Measurements from ENCODE around the gene MCC.

The MCC gene

GRCh38 chr5:113059232-113060040 is 428.8 kb downstream of the MCC start:
- Mint-ChIP-seq H3K9me3 (no peaks in the 10 kb centered on the region), H3K27me3 (peaks cover 18% of the 10 kb centered on the region), H3K36me3 (no peaks in the 10 kb centered on the region), H3K4me1 (peaks cover 15% of the 10 kb centered on the region), H3K27ac (no peak overlapping the region), H3K4me3 (no peak overlapping the region)
- ATAC-seq: no peak

GRCh38 chr5:113058706-113059226 is 429.5 kb downstream of the MCC start:
- H3K4me3 Mint-ChIP-seq: no peak overlapping the region
- no peaks in the 10 kb centered on the region for H3K9me3 Mint-ChIP-seq
- no peaks in the 10 kb centered on the region for H3K36me3 Mint-ChIP-seq
- peaks cover 15% of the 10 kb centered on the region for H3K4me1 Mint-ChIP-seq
- H3K27ac Mint-ChIP-seq: no peak overlapping the region
- ATAC-seq: no peak
- H3K27me3 Mint-ChIP-seq: peaks cover 18% of the 10 kb centered on the region

DNA sequence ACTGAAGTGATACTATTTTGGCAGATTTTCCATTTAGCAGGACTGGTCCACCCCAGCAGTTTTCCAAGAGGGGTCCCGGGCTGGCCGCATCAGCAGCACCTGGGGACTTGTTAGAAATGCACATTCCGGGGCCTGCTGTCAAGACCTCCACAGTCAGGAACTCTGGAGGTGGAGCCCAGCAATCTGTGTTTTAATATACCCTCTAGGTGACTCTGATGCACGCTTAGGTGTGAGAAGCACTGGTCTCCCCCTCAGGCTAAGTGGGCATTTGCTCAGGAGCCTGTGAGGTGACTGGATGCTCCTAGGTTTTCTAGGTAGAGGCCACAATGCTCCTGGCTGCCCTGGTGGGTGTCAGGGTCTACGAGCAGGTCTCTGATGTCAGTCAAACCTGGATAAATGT is 430.0 kb downstream of the MCC start:
- no peaks in the 10 kb centered on the region for H3K36me3 Mint-ChIP-seq
- peaks cover 18% of the 10 kb centered on the region for H3K27me3 Mint-ChIP-seq
- ATAC-seq: no peak
- no peak overlapping the region for H3K27ac Mint-ChIP-seq
- H3K9me3 Mint-ChIP-seq: no peaks in the 10 kb centered on the region
- H3K4me1 Mint-ChIP-seq: peaks cover 15% of the 10 kb centered on the region
- H3K4me3 Mint-ChIP-seq: no peak overlapping the region

DNA sequence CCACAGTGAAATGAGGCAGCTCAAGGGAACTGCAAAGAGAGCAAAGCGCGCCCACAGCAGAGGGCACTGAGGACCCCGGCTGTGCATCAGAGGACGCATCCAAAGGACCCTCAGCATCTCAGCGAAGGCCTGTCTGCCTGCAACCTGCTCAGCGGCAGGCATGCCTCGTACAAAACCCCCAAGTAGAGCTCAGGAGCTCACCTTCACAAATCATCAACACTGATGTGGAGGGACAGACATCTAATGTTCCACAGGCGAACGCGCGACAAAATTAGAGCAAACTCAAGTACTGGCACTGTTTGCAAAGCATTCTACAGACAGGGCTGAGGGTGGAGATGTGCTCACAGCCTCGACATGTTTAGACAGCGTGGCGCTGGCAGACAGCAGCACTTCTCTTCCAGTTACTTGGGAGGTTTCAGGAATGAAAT is 430.7 kb downstream of the MCC start:
- H3K9me3 Mint-ChIP-seq: no peaks in the 10 kb centered on the region
- no peak for ATAC-seq
- no peak overlapping the region for H3K4me3 Mint-ChIP-seq
- no peaks in the 10 kb centered on the region for H3K36me3 Mint-ChIP-seq
- no peak overlapping the region for H3K27ac Mint-ChIP-seq
- H3K4me1 Mint-ChIP-seq: peaks cover 15% of the 10 kb centered on the region
- H3K27me3 Mint-ChIP-seq: peaks cover 18% of the 10 kb centered on the region

GRCh38 chr5:113056988-113057387 is 431.3 kb downstream of the MCC start:
- Mint-ChIP-seq H3K36me3 (no peaks in the 10 kb centered on the region), H3K4me1 (peaks cover 9% of the 10 kb centered on the region), H3K9me3 (no peaks in the 10 kb centered on the region), H3K27me3 (peaks cover 18% of the 10 kb centered on the region), H3K4me3 (no peak overlapping the region), H3K27ac (no peak overlapping the region)
- peak; percentile 31 for ATAC-seq

DNA sequence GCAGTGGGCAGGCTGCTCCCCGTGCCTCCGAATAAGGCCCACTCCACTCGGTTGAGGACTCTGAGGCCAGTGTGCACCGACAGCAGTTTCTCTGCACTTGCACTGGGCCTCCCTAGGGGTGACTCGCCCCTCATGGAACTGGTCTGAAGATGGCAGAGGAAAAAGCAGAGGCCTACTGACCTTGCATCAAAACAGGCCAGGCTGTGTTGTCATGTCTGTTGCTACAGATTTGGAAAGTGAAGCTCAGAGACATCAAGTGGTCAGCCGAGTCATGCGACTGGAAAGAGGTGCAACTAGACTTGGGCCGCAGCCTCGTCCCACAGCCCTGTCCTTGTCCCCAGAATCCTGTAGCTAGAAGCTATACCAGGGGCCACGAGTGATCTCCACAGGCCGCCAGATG is 433.4 kb downstream of the MCC start:
- no peak for ATAC-seq

DNA sequence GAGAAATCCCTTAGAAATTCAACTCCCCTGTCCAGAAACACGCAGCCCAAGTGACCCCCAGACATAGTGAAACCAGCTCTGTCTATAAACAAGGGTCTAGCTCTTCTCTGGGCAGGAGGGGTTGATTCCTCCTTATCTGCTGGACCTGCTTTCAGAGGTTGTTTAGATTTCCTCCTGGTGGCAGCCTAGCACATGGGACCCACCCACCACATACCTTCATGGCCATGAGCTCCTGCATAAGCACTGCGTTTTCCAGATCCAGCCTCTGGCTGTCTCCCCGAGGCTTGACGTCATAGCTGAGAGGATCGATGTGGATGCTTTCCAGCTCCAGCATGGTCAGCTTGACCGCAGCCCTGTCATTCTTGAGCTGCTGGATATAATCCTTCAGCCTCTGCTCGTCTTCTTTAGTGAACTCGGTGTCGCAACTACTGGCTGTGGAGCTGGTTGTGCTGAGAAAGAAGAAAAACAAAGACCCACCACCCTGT is 434.7 kb downstream of the MCC start:
- Mint-ChIP-seq H3K9me3 (no peaks in the 10 kb centered on the region), H3K36me3 (no peaks in the 10 kb centered on the region), H3K4me1 (peaks cover 9% of the 10 kb centered on the region), H3K27ac (no peak overlapping the region), H3K4me3 (no peak overlapping the region), H3K27me3 (peaks cover 8% of the 10 kb centered on the region)
- no peak for ATAC-seq

More for the DNA sequence above, 433.4 kb downstream of the MCC start:
- Mint-ChIP-seq H3K4me3 (no peak overlapping the region), H3K36me3 (no peaks in the 10 kb centered on the region), H3K27me3 (peaks cover 15% of the 10 kb centered on the region), H3K4me1 (peaks cover 9% of the 10 kb centered on the region), H3K27ac (no peak overlapping the region), H3K9me3 (no peaks in the 10 kb centered on the region)

DNA sequence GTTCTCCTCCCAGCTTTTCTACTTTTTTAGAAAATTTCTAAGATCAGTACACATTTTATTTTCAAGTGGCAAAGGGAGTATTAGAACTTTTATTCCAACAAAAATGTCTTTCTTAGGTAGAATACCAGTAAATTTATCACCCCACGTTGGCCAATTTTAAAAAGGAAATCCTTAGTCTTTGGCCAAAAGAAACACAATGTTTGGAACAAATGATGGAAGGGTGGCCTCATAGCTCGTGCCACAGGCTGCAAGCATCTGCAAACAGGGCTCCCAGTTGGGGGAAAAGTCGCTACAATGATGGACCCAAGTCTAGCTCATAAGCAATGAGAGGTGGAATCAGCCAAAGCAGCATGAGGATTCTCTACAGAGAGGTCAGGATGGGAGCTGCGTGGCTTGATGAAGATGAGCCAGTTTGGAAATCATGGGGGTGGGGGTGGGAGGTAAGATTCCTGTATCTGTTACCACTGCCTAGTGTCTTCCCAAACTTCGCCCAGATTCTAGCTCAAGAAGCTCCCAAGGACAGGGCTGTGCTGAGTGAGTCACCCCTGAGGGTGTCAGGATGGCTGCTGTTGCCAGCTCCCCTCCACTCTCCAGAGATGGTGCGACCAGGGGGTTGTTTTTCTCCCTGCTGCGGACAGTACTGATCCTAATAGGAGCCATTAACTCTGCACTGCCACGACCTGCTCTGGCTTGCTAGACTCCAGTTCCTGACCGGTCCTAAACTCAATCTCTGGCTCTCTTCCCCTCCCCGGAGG is 436.0 kb downstream of the MCC start:
- no peaks in the 10 kb centered on the region for H3K9me3 Mint-ChIP-seq
- no peak overlapping the region for H3K4me3 Mint-ChIP-seq
- no peaks in the 10 kb centered on the region for H3K36me3 Mint-ChIP-seq
- H3K27me3 Mint-ChIP-seq: peaks cover 7% of the 10 kb centered on the region
- peaks cover 21% of the 10 kb centered on the region for H3K4me1 Mint-ChIP-seq
- H3K27ac Mint-ChIP-seq: no peak overlapping the region
- ATAC-seq: no peak

DNA sequence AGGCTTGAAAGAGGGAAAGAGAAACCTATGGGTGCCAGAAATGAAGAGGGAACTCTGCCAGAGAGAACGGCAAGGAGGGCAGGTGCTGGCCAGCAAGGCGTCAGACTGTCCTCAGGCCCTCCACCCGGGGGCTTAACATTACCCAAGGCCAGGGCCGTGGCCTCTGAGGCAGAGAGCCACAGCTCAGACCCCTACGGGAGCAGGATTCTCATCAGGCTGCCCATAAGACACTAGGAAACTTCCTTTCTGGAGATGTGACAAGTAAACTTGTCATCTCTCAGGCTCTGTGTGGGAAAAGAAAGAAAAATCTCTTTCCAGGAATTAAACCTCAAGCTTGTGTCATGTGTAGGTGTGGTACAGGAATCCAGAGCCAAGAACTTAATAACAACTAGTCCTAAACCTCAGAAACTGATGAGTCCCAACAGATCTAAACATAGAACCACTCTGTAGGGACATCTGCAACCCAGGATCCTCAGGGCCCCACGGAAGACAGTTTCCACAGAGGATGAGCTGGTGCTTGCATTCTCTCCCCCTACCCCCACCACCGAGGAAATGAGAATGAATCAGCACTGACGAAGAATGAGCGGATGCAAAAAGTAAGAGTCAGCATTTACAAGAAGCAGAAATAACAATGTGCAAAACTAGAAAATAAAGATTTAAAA is 437.4 kb downstream of the MCC start:
- Mint-ChIP-seq H3K27me3 (no peaks in the 10 kb centered on the region), H3K4me1 (peaks cover 18% of the 10 kb centered on the region), H3K27ac (no peak overlapping the region), H3K4me3 (no peak overlapping the region), H3K9me3 (no peaks in the 10 kb centered on the region), H3K36me3 (no peaks in the 10 kb centered on the region)
- ATAC-seq: no peak

DNA sequence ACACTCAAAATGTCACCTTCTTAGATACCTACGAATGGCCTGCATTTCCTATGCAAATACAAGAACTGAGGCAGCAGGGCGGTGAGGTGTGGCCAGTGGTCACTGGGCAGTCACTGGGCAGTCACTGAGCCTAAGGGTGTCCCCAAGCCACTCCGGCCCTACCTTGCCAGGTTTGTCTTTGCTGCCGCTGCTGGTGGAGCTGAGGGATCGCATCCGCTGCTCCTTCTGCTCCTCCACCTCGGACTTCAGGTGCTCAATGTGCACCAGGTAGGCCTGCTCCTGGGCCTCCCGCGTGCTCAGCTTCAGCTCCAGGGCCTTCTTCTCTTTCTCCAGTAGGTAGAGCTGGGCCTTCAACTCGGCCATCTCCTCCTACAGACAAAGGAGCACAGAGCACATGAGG is 439.3 kb downstream of the MCC start:
- Mint-ChIP-seq H3K36me3 (no peaks in the 10 kb centered on the region), H3K27ac (no peak overlapping the region)
- ATAC-seq: no peak

DNA sequence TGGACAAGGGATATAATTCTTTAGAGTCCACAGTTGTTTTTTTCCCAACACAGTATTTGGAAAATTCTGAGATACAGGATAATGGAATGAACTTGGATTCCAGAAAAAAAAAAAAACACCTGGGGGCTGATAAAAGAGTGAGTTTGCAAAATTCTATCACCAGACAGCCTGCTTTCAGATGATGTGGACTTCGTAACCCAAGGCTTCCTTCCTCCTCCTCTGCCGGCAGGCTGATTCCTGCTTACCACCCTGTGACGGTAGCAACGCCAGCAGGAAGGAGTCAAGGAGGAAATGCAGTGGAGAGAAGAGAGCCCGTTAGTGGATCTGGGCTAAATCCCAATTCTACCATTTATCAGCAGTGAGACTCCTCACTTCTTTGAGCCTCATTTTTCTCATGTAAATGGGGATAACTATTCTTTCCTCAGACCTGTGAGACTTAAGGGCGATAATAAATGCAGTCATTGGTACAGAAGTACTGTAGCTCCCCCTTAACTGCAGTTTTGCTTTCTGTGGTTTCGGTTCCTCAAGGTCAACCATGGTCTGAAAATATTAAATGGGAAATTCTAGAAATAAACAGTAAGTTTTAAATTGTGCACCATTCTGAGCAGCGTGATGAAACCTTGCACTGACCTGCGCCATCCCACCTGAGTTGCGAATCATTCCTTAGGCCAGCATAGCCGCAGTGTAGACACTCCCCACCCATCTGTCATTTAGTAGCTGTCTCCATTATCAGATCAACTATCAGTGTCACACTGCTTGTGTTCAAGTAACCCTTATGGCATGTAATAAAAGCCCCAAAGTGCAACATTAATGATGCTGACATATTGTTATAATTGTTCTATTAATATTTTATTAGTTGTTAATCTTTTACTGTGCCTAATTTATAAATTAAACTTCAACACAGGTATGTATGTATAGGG is 440.3 kb downstream of the MCC start:
- peak; percentile 78 for ATAC-seq
- Mint-ChIP-seq H3K27me3 (no peaks in the 10 kb centered on the region), H3K27ac (no peak overlapping the region), H3K4me3 (peak overlapping the region; percentile 70), H3K36me3 (no peaks in the 10 kb centered on the region), H3K9me3 (no peaks in the 10 kb centered on the region), H3K4me1 (peaks cover 18% of the 10 kb centered on the region)

More for the DNA sequence above, 439.3 kb downstream of the MCC start:
- Mint-ChIP-seq H3K27me3 (no peaks in the 10 kb centered on the region), H3K9me3 (no peaks in the 10 kb centered on the region), H3K4me3 (no peak overlapping the region), H3K4me1 (peaks cover 18% of the 10 kb centered on the region)

- Mint-ChIP-seq H3K4me1 (peaks cover 18% of the 10 kb centered on the region), H3K4me3 (no peak overlapping the region), H3K27ac (no peak overlapping the region), H3K9me3 (no peaks in the 10 kb centered on the region), H3K27me3 (no peaks in the 10 kb centered on the region), H3K36me3 (no peaks in the 10 kb centered on the region)
- no peak for ATAC-seq
These were observed 441.0 kb downstream of the MCC start for GRCh38 chr5:113047234-113047633.

GRCh38 chr5:113044776-113045465 is 443.3 kb downstream of the MCC start:
- H3K4me1 Mint-ChIP-seq: peaks cover 18% of the 10 kb centered on the region
- no peaks in the 10 kb centered on the region for H3K36me3 Mint-ChIP-seq
- H3K27me3 Mint-ChIP-seq: peaks cover 5% of the 10 kb centered on the region
- no peak overlapping the region for H3K27ac Mint-ChIP-seq
- no peak for ATAC-seq
- H3K4me3 Mint-ChIP-seq: no peak overlapping the region
- H3K9me3 Mint-ChIP-seq: no peaks in the 10 kb centered on the region

DNA sequence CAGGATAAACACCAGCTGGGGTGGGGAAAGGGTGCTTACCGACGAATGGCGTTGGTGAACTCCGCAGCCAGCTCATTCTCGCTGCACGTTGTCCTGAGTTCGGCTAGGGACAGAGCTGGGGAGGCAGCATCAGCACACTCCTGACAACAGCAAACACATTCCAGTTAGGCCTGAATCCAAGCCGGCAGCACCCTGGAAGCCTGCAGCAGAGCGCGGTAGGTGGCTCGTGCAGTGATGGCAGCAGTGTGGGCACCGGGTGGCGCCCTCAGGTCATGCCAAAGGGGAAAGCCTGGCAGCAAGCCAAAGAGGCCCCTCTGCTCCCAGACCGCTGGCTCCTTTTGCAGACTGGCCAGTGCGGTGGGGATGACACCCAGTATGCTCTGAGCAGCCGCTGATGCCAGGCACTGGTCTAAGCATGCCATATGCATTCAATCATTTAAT is 444.7 kb downstream of the MCC start:
- no peak overlapping the region for H3K27ac Mint-ChIP-seq
- peaks cover 17% of the 10 kb centered on the region for H3K4me1 Mint-ChIP-seq
- no peaks in the 10 kb centered on the region for H3K36me3 Mint-ChIP-seq
- H3K4me3 Mint-ChIP-seq: no peak overlapping the region
- ATAC-seq: no peak
- peaks cover 6% of the 10 kb centered on the region for H3K27me3 Mint-ChIP-seq
- no peaks in the 10 kb centered on the region for H3K9me3 Mint-ChIP-seq
